HEK293 (cell line): Measurements from ENCODE around the gene SMCHD1.

Experiments
- CTCF ChIA-PET: fragments of 350-600 bp; formaldehyde crosslinking; extraction: SDS; loops from one replicate; lab custom pipeline; 2021; ENCODE audit warnings: antibody characterized with exemption; lab: Yijun Ruan, JAX
- POLR2A ChIA-PET: fragments of 300-600 bp; formaldehyde crosslinking; extraction: SDS; loops from one replicate; lab custom pipeline; 2020; ENCODE audit warnings: antibody characterized with exemption, inconsistent platforms; lab: Yijun Ruan, JAX
- H3K27ac ChIP-seq: fragments of 200-500 bp; sonication (Bioruptor generic); 2 replicates; pipeline ENCODE4 v1.5.1; 2014; ENCODE audit warnings: low read depth, low read length, control low read depth, inconsistent platforms; ENCODE audit errors: extremely low read depth
- H3K36me3 ChIP-seq, 2 experiments: fragments of 200-500 bp in 1 of 2; sonication (Bioruptor generic) in 1 of 2; 1 replicate in 1 of 2; 2 replicates in 1 of 2; pipeline ENCODE4 v1.5.1; 2014 to 2017; ENCODE audit warnings: inconsistent platforms in 2 of 2, low read length in 2 of 2; ENCODE audit not compliant: control insufficient read depth in 2 of 2, insufficient read depth in 1 of 2
- H3K4me1 ChIP-seq: fragments of 200-500 bp; sonication (Bioruptor generic); 2 replicates; pipeline ENCODE4 v1.5.1; 2014; ENCODE audit warnings: mild to moderate bottlenecking, low read length, inconsistent platforms; ENCODE audit not compliant: control insufficient read depth, insufficient read depth
- H3K4me3 ChIP-seq: 2 replicates; pipeline ENCODE4 v1.5.1; 2011; ENCODE audit warnings: low read depth, mild to moderate bottlenecking, control low read depth, low read length, moderate library complexity
- H3K9me3 ChIP-seq: fragments of 200-500 bp; sonication (Bioruptor generic); 2 replicates; pipeline ENCODE4 v1.5.1; 2014; ENCODE audit warnings: low read depth, low read length, inconsistent platforms; ENCODE audit not compliant: control insufficient read depth, insufficient read depth
- BCL11B ChIP-seq: fragments of 450-650 bp; formaldehyde crosslinking; IDR thresholded peaks from 2 replicates; pipeline ENCODE4 v1.5.1; 2016; ENCODE audit warnings: low read depth, missing biosample characterization, missing genetic modification characterization
- EGR2 ChIP-seq: fragments of 450-650 bp; formaldehyde crosslinking; IDR thresholded peaks from 2 replicates; pipeline ENCODE4 v1.5.1; 2016; ENCODE audit warnings: low read depth, missing biosample characterization, missing genetic modification characterization
- FEZF1 ChIP-seq: fragments of 450-650 bp; formaldehyde crosslinking; IDR thresholded peaks from 2 replicates; pipeline ENCODE4 v1.5.1; 2016; ENCODE audit warnings: missing biosample characterization, missing genetic modification characterization
- HIC1 ChIP-seq: fragments of 450-650 bp; formaldehyde crosslinking; IDR thresholded peaks from 2 replicates; pipeline ENCODE4 v1.5.1; 2016; ENCODE audit warnings: missing biosample characterization, missing genetic modification characterization
- OVOL3 ChIP-seq: fragments of 450-650 bp; formaldehyde crosslinking; IDR thresholded peaks from 2 replicates; pipeline ENCODE4 v1.5.1; 2016; ENCODE audit warnings: missing biosample characterization, missing genetic modification characterization
- ZNF214 ChIP-seq: fragments of 450-650 bp; formaldehyde crosslinking; IDR thresholded peaks from 2 replicates; pipeline ENCODE4 v1.5.1; 2017; ENCODE audit warnings: missing biosample characterization, mild to moderate bottlenecking, missing genetic modification characterization, borderline replicate concordance
- ZNF221 ChIP-seq: fragments of 450-650 bp; formaldehyde crosslinking; IDR thresholded peaks from 2 replicates; pipeline ENCODE4 v1.5.1; 2017; ENCODE audit warnings: missing biosample characterization, missing genetic modification characterization, borderline replicate concordance
- ZNF239 ChIP-seq: fragments of 450-650 bp; formaldehyde crosslinking; IDR thresholded peaks from 2 replicates; pipeline ENCODE4 v1.5.1; 2016; ENCODE audit warnings: missing biosample characterization, missing genetic modification characterization
- ZNF248 ChIP-seq: fragments of 450-650 bp; formaldehyde crosslinking; IDR thresholded peaks from 2 replicates; pipeline ENCODE4 v1.5.1; 2017; ENCODE audit warnings: missing biosample characterization, missing genetic modification characterization
- ZNF426 ChIP-seq: fragments of 450-650 bp; formaldehyde crosslinking; IDR thresholded peaks from 2 replicates; pipeline ENCODE4 v1.5.1; 2017; ENCODE audit warnings: missing biosample characterization, missing genetic modification characterization, mild to moderate bottlenecking, inconsistent platforms, moderate library complexity
- ZNF571 ChIP-seq: fragments of 450-650 bp; formaldehyde crosslinking; IDR thresholded peaks from 2 replicates; pipeline ENCODE4 v1.5.0; 2017; ENCODE audit warnings: missing biosample characterization, missing genetic modification characterization
- ZNF837 ChIP-seq: fragments of 450-650 bp; formaldehyde crosslinking; IDR thresholded peaks from 2 replicates; pipeline ENCODE4 v1.5.1; 2016; ENCODE audit warnings: missing biosample characterization, missing genetic modification characterization
- TF ChIP-seq, protein P1 (sequence below): fragments of 450-650 bp; formaldehyde crosslinking; conservative IDR thresholded peaks from 2 replicates; pipeline ENCODE4 v1.5.1; 2016; ENCODE audit warnings: low read depth, missing biosample characterization, missing genetic modification characterization
- TF ChIP-seq, protein P2 (sequence below): fragments of 450-650 bp; formaldehyde crosslinking; IDR thresholded peaks from 2 replicates; pipeline ENCODE4 v1.5.1; 2016; ENCODE audit warnings: missing biosample characterization, missing genetic modification characterization, borderline replicate concordance
- TF ChIP-seq, protein P3 (sequence below): fragments of 450-650 bp; formaldehyde crosslinking; IDR thresholded peaks from 2 replicates; pipeline ENCODE4 v1.5.1; 2016; ENCODE audit warnings: missing biosample characterization, missing genetic modification characterization, borderline replicate concordance
- TF ChIP-seq, protein P4 (sequence below): fragments of 450-650 bp; formaldehyde crosslinking; IDR thresholded peaks from 2 replicates; pipeline ENCODE4 v1.5.1; 2016; ENCODE audit warnings: missing biosample characterization, missing genetic modification characterization

The SMCHD1 gene

DNA sequence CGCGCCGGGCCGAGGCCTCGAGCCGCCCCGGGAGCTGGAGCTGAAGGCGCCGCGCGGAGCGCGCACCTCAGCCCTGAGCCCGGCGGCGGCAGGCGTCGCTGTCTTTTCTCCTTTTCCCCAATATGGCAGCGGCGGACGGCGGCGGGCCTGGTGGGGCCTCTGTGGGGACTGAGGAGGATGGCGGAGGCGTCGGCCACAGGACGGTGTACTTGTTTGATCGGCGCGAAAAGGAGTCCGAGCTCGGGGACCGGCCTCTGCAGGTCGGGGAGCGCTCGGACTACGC is 369 bp downstream of the SMCHD1 start (continued):
- TF ChIP-seq, protein P1, sequence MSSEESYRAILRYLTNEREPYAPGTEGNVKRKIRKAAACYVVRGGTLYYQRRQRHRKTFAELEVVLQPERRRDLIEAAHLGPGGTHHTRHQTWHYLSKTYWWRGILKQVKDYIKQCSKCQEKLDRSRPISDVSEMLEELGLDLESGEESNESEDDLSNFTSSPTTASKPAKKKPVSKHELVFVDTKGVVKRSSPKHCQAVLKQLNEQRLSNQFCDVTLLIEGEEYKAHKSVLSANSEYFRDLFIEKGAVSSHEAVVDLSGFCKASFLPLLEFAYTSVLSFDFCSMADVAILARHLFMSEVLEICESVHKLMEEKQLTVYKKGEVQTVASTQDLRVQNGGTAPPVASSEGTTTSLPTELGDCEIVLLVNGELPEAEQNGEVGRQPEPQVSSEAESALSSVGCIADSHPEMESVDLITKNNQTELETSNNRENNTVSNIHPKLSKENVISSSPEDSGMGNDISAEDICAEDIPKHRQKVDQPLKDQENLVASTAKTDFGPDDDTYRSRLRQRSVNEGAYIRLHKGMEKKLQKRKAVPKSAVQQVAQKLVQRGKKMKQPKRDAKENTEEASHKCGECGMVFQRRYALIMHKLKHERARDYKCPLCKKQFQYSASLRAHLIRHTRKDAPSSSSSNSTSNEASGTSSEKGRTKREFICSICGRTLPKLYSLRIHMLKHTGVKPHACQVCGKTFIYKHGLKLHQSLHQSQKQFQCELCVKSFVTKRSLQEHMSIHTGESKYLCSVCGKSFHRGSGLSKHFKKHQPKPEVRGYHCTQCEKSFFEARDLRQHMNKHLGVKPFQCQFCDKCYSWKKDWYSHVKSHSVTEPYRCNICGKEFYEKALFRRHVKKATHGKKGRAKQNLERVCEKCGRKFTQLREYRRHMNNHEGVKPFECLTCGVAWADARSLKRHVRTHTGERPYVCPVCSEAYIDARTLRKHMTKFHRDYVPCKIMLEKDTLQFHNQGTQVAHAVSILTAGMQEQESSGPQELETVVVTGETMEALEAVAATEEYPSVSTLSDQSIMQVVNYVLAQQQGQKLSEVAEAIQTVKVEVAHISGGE, result peak; percentile 54; the same call in 1 of the 2 replicates

- Histone ChIP-seq H3K9me3 (no peaks in the 10 kb centered on the region), H3K4me1 (peaks cover 7% of the 10 kb centered on the region), H3K27ac (peak overlapping the region; percentile 99), H3K4me3 (peak overlapping the region; percentile 93), H3K36me3 (peaks cover 0 to 3% of the 10 kb centered on the region in 2 experiments; a peak in 1 of 3 replicates)
- POLR2A ChIA-PET, result interaction anchor here (0.6 to 2.6 kb wide), 18 partner anchors 13 to 303 kb away, joined by 3 to 12 read pairs (median 3); partner anchors contain the start of genes METTL4 and NDC80
- CTCF ChIA-PET, result interaction anchor here (0.5 to 1.0 kb wide), 4 partner anchors 8 to 590 kb away, joined by 3 to 5 read pairs (median 4); no protein-coding TSS in a partner anchor
- no peak for TF ChIP-seq ZNF239
- TF ChIP-seq, protein P2, sequence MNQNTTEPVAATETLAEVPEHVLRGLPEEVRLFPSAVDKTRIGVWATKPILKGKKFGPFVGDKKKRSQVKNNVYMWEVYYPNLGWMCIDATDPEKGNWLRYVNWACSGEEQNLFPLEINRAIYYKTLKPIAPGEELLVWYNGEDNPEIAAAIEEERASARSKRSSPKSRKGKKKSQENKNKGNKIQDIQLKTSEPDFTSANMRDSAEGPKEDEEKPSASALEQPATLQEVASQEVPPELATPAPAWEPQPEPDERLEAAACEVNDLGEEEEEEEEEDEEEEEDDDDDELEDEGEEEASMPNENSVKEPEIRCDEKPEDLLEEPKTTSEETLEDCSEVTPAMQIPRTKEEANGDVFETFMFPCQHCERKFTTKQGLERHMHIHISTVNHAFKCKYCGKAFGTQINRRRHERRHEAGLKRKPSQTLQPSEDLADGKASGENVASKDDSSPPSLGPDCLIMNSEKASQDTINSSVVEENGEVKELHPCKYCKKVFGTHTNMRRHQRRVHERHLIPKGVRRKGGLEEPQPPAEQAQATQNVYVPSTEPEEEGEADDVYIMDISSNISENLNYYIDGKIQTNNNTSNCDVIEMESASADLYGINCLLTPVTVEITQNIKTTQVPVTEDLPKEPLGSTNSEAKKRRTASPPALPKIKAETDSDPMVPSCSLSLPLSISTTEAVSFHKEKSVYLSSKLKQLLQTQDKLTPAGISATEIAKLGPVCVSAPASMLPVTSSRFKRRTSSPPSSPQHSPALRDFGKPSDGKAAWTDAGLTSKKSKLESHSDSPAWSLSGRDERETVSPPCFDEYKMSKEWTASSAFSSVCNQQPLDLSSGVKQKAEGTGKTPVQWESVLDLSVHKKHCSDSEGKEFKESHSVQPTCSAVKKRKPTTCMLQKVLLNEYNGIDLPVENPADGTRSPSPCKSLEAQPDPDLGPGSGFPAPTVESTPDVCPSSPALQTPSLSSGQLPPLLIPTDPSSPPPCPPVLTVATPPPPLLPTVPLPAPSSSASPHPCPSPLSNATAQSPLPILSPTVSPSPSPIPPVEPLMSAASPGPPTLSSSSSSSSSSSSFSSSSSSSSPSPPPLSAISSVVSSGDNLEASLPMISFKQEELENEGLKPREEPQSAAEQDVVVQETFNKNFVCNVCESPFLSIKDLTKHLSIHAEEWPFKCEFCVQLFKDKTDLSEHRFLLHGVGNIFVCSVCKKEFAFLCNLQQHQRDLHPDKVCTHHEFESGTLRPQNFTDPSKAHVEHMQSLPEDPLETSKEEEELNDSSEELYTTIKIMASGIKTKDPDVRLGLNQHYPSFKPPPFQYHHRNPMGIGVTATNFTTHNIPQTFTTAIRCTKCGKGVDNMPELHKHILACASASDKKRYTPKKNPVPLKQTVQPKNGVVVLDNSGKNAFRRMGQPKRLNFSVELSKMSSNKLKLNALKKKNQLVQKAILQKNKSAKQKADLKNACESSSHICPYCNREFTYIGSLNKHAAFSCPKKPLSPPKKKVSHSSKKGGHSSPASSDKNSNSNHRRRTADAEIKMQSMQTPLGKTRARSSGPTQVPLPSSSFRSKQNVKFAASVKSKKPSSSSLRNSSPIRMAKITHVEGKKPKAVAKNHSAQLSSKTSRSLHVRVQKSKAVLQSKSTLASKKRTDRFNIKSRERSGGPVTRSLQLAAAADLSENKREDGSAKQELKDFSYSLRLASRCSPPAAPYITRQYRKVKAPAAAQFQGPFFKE (tag by site-specific recombination), result peak; percentile 86; the same call in 1 of the 2 replicates
- TF ChIP-seq ZNF248 (tag by site-specific recombination), result no peak
- TF ChIP-seq ZNF221 (tag by site-specific recombination), result no peak
- no peak for TF ChIP-seq ZNF837 (tag by site-specific recombination)
- no peak for TF ChIP-seq BCL11B (tag by site-specific recombination)
- TF ChIP-seq ZNF426 (tag by site-specific recombination), result no peak
- no peak for TF ChIP-seq OVOL3 (tag by site-specific recombination)
- TF ChIP-seq, protein P3, sequence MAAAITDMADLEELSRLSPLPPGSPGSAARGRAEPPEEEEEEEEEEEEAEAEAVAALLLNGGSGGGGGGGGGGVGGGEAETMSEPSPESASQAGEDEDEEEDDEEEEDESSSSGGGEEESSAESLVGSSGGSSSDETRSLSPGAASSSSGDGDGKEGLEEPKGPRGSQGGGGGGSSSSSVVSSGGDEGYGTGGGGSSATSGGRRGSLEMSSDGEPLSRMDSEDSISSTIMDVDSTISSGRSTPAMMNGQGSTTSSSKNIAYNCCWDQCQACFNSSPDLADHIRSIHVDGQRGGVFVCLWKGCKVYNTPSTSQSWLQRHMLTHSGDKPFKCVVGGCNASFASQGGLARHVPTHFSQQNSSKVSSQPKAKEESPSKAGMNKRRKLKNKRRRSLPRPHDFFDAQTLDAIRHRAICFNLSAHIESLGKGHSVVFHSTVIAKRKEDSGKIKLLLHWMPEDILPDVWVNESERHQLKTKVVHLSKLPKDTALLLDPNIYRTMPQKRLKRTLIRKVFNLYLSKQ, result no peak
- TF ChIP-seq HIC1 (tag by site-specific recombination), result no peak
- TF ChIP-seq ZNF214, result no peak
- TF ChIP-seq, protein P4, sequence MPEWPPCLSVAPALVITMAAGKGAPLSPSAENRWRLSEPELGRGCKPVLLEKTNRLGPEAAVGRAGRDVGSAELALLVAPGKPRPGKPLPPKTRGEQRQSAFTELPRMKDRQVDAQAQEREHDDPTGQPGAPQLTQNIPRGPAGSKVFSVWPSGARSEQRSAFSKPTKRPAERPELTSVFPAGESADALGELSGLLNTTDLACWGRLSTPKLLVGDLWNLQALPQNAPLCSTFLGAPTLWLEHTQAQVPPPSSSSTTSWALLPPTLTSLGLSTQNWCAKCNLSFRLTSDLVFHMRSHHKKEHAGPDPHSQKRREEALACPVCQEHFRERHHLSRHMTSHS (tag by site-specific recombination), result no peak
- no peak for TF ChIP-seq ZNF571
- no peak for TF ChIP-seq FEZF1 (tag by site-specific recombination)
- TF ChIP-seq, protein P1, result peak; percentile 18; the same call in 1 of the 2 replicates
- no peak for TF ChIP-seq EGR2 (tag by site-specific recombination)
These were observed 883 bp downstream of the SMCHD1 start for GRCh38 chr18:2656237-2656980.
